H1 (cell line): ENCODE data around the gene NBEA. TPM values are rescaled to one million over a fixed set of nuclear protein-coding genes. Genes with fewer than 3 reads are reported as not detected.

Source experiments
- CTCF ChIA-PET: fragments of 300-600 bp; sonication (Branson Sonifier 250); formaldehyde crosslinking; loops from one replicate; lab custom pipeline; 2021; ENCODE audit not compliant: partially characterized antibody; lab: Charles Lee
- POLR2A ChIA-PET: fragments of 300-600 bp; sonication (Branson Sonifier 250); formaldehyde crosslinking; loops from one replicate; lab custom pipeline; 2021; ENCODE audit warnings: inconsistent platforms; ENCODE audit not compliant: partially characterized antibody; lab: Charles Lee
- DNase-seq, 2 experiments: peaks; one replicate each; pipeline versions ENCODE4 v3.0.0 to v3.0.0-alpha.2; 2010 to 2022; ENCODE audit warnings: low spot score in 2 of 2, low read depth in 1 of 2, mixed read lengths in 1 of 2
- FAIRE-seq: peaks from 2 replicates; lab custom pipeline; 2011; peaks lifted over from hg19 to GRCh38; lab: Jason Lieb, UNC
- H2AFZ ChIP-seq: 2 replicates; pipeline ENCODE4 v1.8.1; 2012; ENCODE audit warnings: low read length, inconsistent platforms
- H2AK5ac ChIP-seq: 2 replicates; pipeline ENCODE4 v1.6.1; 2013; ENCODE audit warnings: low read depth, low read length
- H2BK120ac ChIP-seq: replicated peaks from 2 replicates; pipeline ENCODE3; 2013; ENCODE audit warnings: low read depth, low read length, inconsistent platforms
- H2BK12ac ChIP-seq: 2 replicates; pipeline ENCODE4 v1.6.1; 2013; ENCODE audit warnings: low read depth, low read length
- H2BK15ac ChIP-seq: 2 replicates; pipeline ENCODE4 v1.6.1; 2013; ENCODE audit warnings: low read length
- H2BK20ac ChIP-seq: 2 replicates; pipeline ENCODE4 v1.6.1; 2013; ENCODE audit warnings: low read length
- H2BK5ac ChIP-seq: 2 replicates; pipeline ENCODE4 v1.6.1; 2013; ENCODE audit warnings: low read depth, low read length
- H3K14ac ChIP-seq: 2 replicates; pipeline ENCODE4 v1.6.1; 2013; ENCODE audit warnings: inconsistent platforms; ENCODE audit not compliant: insufficient read length
- H3K18ac ChIP-seq: 2 replicates; pipeline ENCODE4 v1.6.1; 2013; ENCODE audit warnings: low read length; ENCODE audit errors: extremely low read depth
- H3K23ac ChIP-seq: 2 replicates; pipeline ENCODE4 v1.6.1; 2013; ENCODE audit warnings: inconsistent platforms; ENCODE audit not compliant: insufficient read length
- H3K23me2 ChIP-seq: 2 replicates; pipeline ENCODE4 v1.6.1; 2013; ENCODE audit warnings: low read depth, low read length
- H3K27ac ChIP-seq: 2 replicates; pipeline ENCODE4 v1.6.1; 2011; ENCODE audit warnings: low read depth, low read length, inconsistent platforms
- H3K27me3 ChIP-seq, 4 experiments: replicated peaks in 1 of 4; 1 replicate in 1 of 4; 2 replicates in 3 of 4; pipeline versions ENCODE4 v1.6.1 to v1.8.1; 2011 to 2013; ENCODE audit warnings: low read length in 3 of 4, mild to moderate bottlenecking in 3 of 4, inconsistent platforms in 2 of 4, mixed read lengths in 2 of 4, moderate library complexity in 1 of 4; ENCODE audit not compliant: control insufficient read depth in 3 of 4, insufficient read depth in 3 of 4; ENCODE audit errors: extremely low read depth in 1 of 4
- H3K36me3 ChIP-seq, 4 experiments: 2 replicates each; pipeline versions ENCODE4 v1.6.1 to v1.8.1; 2011 to 2013; ENCODE audit warnings: mild to moderate bottlenecking in 4 of 4, low read length in 3 of 4, moderate library complexity in 2 of 4, control low read depth in 1 of 4, inconsistent platforms in 1 of 4; ENCODE audit not compliant: insufficient read depth in 4 of 4, control insufficient read depth in 2 of 4
- H3K4ac ChIP-seq: replicated peaks from 2 replicates; pipeline ENCODE3; 2013; ENCODE audit warnings: low read length, low read depth, mixed read lengths, inconsistent platforms; ENCODE audit not compliant: insufficient read length
- H3K4me1 ChIP-seq, 4 experiments: replicated peaks in 1 of 4; 1 replicate in 1 of 4; 2 replicates in 3 of 4; pipeline versions ENCODE4 v1.6.1 to v1.8.1; 2011 to 2013; ENCODE audit warnings: low read length in 3 of 4, inconsistent platforms in 2 of 4, mixed read lengths in 1 of 4; ENCODE audit not compliant: insufficient read depth in 4 of 4, control insufficient read depth in 3 of 4
- H3K4me2 ChIP-seq, 2 experiments: 2 replicates each; pipeline versions ENCODE4 v1.6.1 to v1.8.1; 2011 to 2013; ENCODE audit warnings: low read depth in 2 of 2, low read length in 2 of 2, control low read depth in 1 of 2, inconsistent platforms in 1 of 2, mild to moderate bottlenecking in 1 of 2; ENCODE audit not compliant: insufficient read depth in 1 of 2
- H3K4me3 ChIP-seq, 4 experiments: fragments of 200-600, 300-600 bp in 1 of 4; sonication (generic), shearing (Covaris generic), sonication (Bioruptor Twin) in 1 of 4; 2 replicates each; pipeline versions ENCODE4 v1.5.1 to v1.8.1; 2011 to 2016; ENCODE audit warnings: low read length in 4 of 4, low read depth in 3 of 4, control low read depth in 2 of 4, inconsistent platforms in 2 of 4, mild to moderate bottlenecking in 2 of 4, mixed read lengths in 1 of 4, moderate library complexity in 1 of 4; ENCODE audit not compliant: insufficient read depth in 2 of 4; ENCODE audit errors: extremely low read depth in 1 of 4
- H3K56ac ChIP-seq: replicated peaks from 2 replicates; pipeline ENCODE3; 2013; ENCODE audit warnings: low read depth, mild to moderate bottlenecking, mixed read lengths, low read length, inconsistent platforms; ENCODE audit not compliant: insufficient read length
- H3K79me1 ChIP-seq: 2 replicates; pipeline ENCODE4 v1.6.1; 2013; ENCODE audit warnings: low read depth, low read length, control low read depth
- H3K79me2 ChIP-seq, 2 experiments: 2 replicates each; pipeline versions ENCODE4 v1.6.1 to v1.8.1; 2012 to 2013; ENCODE audit warnings: low read length in 2 of 2, mild to moderate bottlenecking in 2 of 2, inconsistent platforms in 1 of 2; ENCODE audit not compliant: insufficient read depth in 2 of 2, control insufficient read depth in 1 of 2
- H3K9ac ChIP-seq, 4 experiments: replicated peaks in 1 of 4; 1 replicate in 1 of 4; 2 replicates in 3 of 4; pipeline versions ENCODE4 v1.6.1 to v1.8.1; 2011 to 2013; ENCODE audit warnings: low read depth in 3 of 4, low read length in 3 of 4, control low read depth in 2 of 4, mild to moderate bottlenecking in 2 of 4, moderate library complexity in 2 of 4, inconsistent platforms in 1 of 4; ENCODE audit errors: extremely low read depth in 1 of 4
- H3K9me3 ChIP-seq, 2 experiments: 2 replicates each; pipeline versions ENCODE4 v1.6.1 to v1.8.1; 2012 to 2013; ENCODE audit warnings: mild to moderate bottlenecking in 2 of 2, moderate library complexity in 2 of 2, control low read depth in 1 of 2, inconsistent platforms in 1 of 2, low read depth in 1 of 2, low read length in 1 of 2, mixed read lengths in 1 of 2; ENCODE audit not compliant: insufficient read depth in 2 of 2
- H4K20me1 ChIP-seq, 2 experiments: replicated peaks in 1 of 2; 2 replicates each; pipeline versions ENCODE3 to v1.8.1; 2011 to 2013; ENCODE audit warnings: inconsistent platforms in 2 of 2, low read length in 2 of 2, mild to moderate bottlenecking in 1 of 2; ENCODE audit not compliant: insufficient read depth in 2 of 2, control insufficient read depth in 1 of 2
- H4K5ac ChIP-seq: 2 replicates; pipeline ENCODE4 v1.6.1; 2013; ENCODE audit warnings: low read length, low read depth, mixed read lengths, inconsistent platforms; ENCODE audit not compliant: insufficient read length
- H4K8ac ChIP-seq: 2 replicates; pipeline ENCODE4 v1.8.0; 2013; ENCODE audit warnings: mild to moderate bottlenecking, moderate library complexity, low read length, inconsistent platforms; ENCODE audit not compliant: insufficient read depth; ENCODE audit errors: extremely low read depth
- H4K91ac ChIP-seq: replicated peaks from 2 replicates; pipeline ENCODE3; 2013; ENCODE audit warnings: low read length, mixed read lengths, inconsistent platforms; ENCODE audit not compliant: insufficient read length
- BCL11A ChIP-seq, 2 experiments: IDR thresholded peaks; one replicate each; pipeline ENCODE4 v1.6.1; 2011; ENCODE audit warnings: low read depth in 2 of 2, low read length in 2 of 2, mild to moderate bottlenecking in 2 of 2
- HDAC2 ChIP-seq, 2 experiments: fragments of 300-600 bp in 1 of 2; sonication (generic) in 1 of 2; IDR thresholded peaks; 2 replicates each; pipeline ENCODE4 v1.6.1; 2011 to 2012; ENCODE audit warnings: low read depth in 2 of 2, low read length in 2 of 2, mild to moderate bottlenecking in 2 of 2, moderate library complexity in 2 of 2, borderline replicate concordance in 1 of 2, inconsistent platforms in 1 of 2
- JUN ChIP-seq: IDR thresholded peaks from 2 replicates; pipeline ENCODE4 v1.6.1; 2011; ENCODE audit warnings: low read depth, mild to moderate bottlenecking, improper control_type of control experiment, low read length
- KDM1A ChIP-seq: fragments of 200-600, 300-600 bp; sonication (generic); IDR thresholded peaks from 2 replicates; pipeline ENCODE4 v1.7.1; 2016; ENCODE audit warnings: mild to moderate bottlenecking, low read length, borderline replicate concordance
- NANOG ChIP-seq: IDR thresholded peaks from 2 replicates; pipeline ENCODE4 v1.6.1; 2011; ENCODE audit warnings: low read length, low read depth, mild to moderate bottlenecking, inconsistent platforms; ENCODE audit not compliant: insufficient read depth, poor library complexity, severe bottlenecking
- POLR2AphosphoS5 ChIP-seq: IDR thresholded peaks from 2 replicates; pipeline ENCODE4 v1.6.1; 2011; ENCODE audit warnings: low read depth, low read length
- POU5F1 ChIP-seq: IDR thresholded peaks from 2 replicates; pipeline ENCODE4 v1.6.1; 2011; ENCODE audit warnings: low read depth, mild to moderate bottlenecking, low read length, moderate library complexity
- RAD21 ChIP-seq, 2 experiments: IDR thresholded peaks in 1 of 2; conservative IDR thresholded peaks in 1 of 2; 2 replicates each; pipeline ENCODE4 v1.6.1; 2011; ENCODE audit warnings: low read depth in 2 of 2, low read length in 2 of 2, improper control_type of control experiment in 1 of 2, inconsistent platforms in 1 of 2, mild to moderate bottlenecking in 1 of 2, moderate library complexity in 1 of 2
- RFX5 ChIP-seq: IDR thresholded peaks from 2 replicates; pipeline ENCODE4 v1.6.1; 2011; ENCODE audit warnings: low read depth, low read length, improper control_type of control experiment, borderline replicate concordance
- SP1 ChIP-seq: IDR thresholded peaks from 2 replicates; pipeline ENCODE4 v1.6.1; 2011; ENCODE audit warnings: low read depth, low read length
- ZNF274 ChIP-seq: IDR thresholded peaks from 2 replicates; pipeline ENCODE4 v1.7.0; 2012; ENCODE audit warnings: low read length, borderline replicate concordance; ENCODE audit errors: extremely low read depth
- WGBS, 2 experiments: shearing (Covaris generic) in 1 of 2; methylation state at CpG; one replicate each; pipeline versions ENCODE4 v1.1.6 to v1.1.7; 2013 to 2015; ENCODE audit warnings: low lambda C conversion rate in 2 of 2, mixed read lengths in 2 of 2, inconsistent platforms in 1 of 2, low coverage in 1 of 2, missing lambda C conversion rate in 1 of 2; ENCODE audit not compliant: insufficient replicate concordance in 2 of 2, insufficient coverage in 1 of 2, insufficient read length in 1 of 2; ENCODE audit errors: extremely low coverage in 1 of 2, missing lambda C conversion rate in 1 of 2; 5-methylcytosine and 5-hydroxymethylcytosine counted together
- polyA plus RNA-seq, 7 experiments: library from polyadenylated mRNA; depleted of rRNA in 3 of 7; stranded (reverse) in 5 of 7; unstranded in 2 of 7; fragments of >200 nt in 5 of 7; fragments of 200-250 nt in 2 of 7; gene quantifications; 1 replicate in 5 of 7; 2 replicates in 1 of 7; 4 replicates in 1 of 7; pipeline versions ENCODE4 v1.2.1 to v1.2.3, GENCODE V29; 2011 to 2013; ENCODE audit warnings: missing spikeins in 2 of 7, mixed read lengths in 2 of 7
- total RNA-seq: library from RNA; stranded (reverse); fragmentation: NEBNext Ultra II Directional; extraction: Animal tissue kit (Norgen Biotek cat#: 25700); gene quantifications from 2 replicates; pipeline ENCODE4 v1.2.1, GENCODE V29; 2021

Gene NBEA
- total and polyA plus RNA-seq, 2 of the 8 experiments (the other 6 are each of a cell fraction or from before 2014, with no cell fraction given) = 14.2 to 21.5 TPM

GRCh38 chr13:35216131-35216530, 274.1 kb downstream of the NBEA start:
- H4K5ac ChIP-seq = no peak overlapping the region
- CTCF ChIA-PET = no interaction called here
- H3K4me1 ChIP-seq = no peaks in the 10 kb centered on the region
- no peak overlapping the region for H4K8ac ChIP-seq
- H3K36me3 ChIP-seq = peaks cover 0 to 4% (median under 1%) of the 10 kb centered on the region in 4 experiments; a peak in 3 of 8 replicates
- H3K23me2 ChIP-seq = no peaks in the 10 kb centered on the region
- no peak overlapping the region for H3K27ac ChIP-seq
- no peak overlapping the region for H3K18ac ChIP-seq
- no peaks in the 10 kb centered on the region for H3K79me1 ChIP-seq
- H3K4me3 ChIP-seq = no peak overlapping the region
- no peak overlapping the region for H4K91ac ChIP-seq
- H2BK12ac ChIP-seq = no peak overlapping the region
- H2BK15ac ChIP-seq = no peak overlapping the region
- H3K14ac ChIP-seq = no peak overlapping the region
- H3K4me2 ChIP-seq = no peak overlapping the region
- H3K79me2 ChIP-seq = no peaks in the 10 kb centered on the region
- no peak overlapping the region for H3K4ac ChIP-seq
- no peak overlapping the region for H3K9ac ChIP-seq
- no peaks in the 10 kb centered on the region for H4K20me1 ChIP-seq
- no peak for TF ChIP-seq NANOG
- TF ChIP-seq ZNF274 = no peak
- TF ChIP-seq HDAC2 (IDR thresholded peaks at IDR 0.05; ENCODE audit: borderline replicate concordance in 1 of 2, low read depth in 2 of 2, low read length in 2 of 2) = no peak
- no peak for TF ChIP-seq POLR2AphosphoS5
- TF ChIP-seq POU5F1 = no peak
- TF ChIP-seq BCL11A (IDR thresholded peaks at IDR 0.05; ENCODE audit: low read depth in 2 of 2, low read length in 2 of 2) = no peak
- TF ChIP-seq SP1 = no peak
- TF ChIP-seq KDM1A = no peak
- no peak for TF ChIP-seq RAD21 (IDR thresholded peaks at IDR 0.05 in 1 of 2, conservative IDR thresholded peaks at IDR 0.05 in 1 of 2; ENCODE audit: low read depth in 2 of 2, low read length in 2 of 2)
- TF ChIP-seq RFX5 = no peak
- no peak for TF ChIP-seq JUN
- TF ChIP-seq, all 59 proteins: peak for 0
- POLR2A ChIA-PET = no interaction called here
- WGBS, 2 experiments = 87% methylated on average over 2 of the region's 2 CpGs; no CpG with 5 or more reads in 1 of the 2 experiments
- H3K56ac ChIP-seq = no peak overlapping the region
- H3K9me3 ChIP-seq = no peaks in the 10 kb centered on the region
- FAIRE-seq (no peak), DNase-seq (no peak)
- no peaks in the 10 kb centered on the region for H3K27me3 ChIP-seq
- H3K23ac ChIP-seq = no peak overlapping the region
- no peak overlapping the region for H2BK20ac ChIP-seq
- H2AFZ ChIP-seq = no peak overlapping the region
- H2BK120ac ChIP-seq = no peak overlapping the region
- no peak overlapping the region for H2AK5ac ChIP-seq
- no peak overlapping the region for H2BK5ac ChIP-seq
